HL-60 (cell line): ENCODE measurements around the gene GRK2.
A peak's percentile ranks its signal among the peaks of the same experiment; 100 is the strongest.

Experiments
- DNase-seq, 2 experiments: peaks; one replicate each; pipeline ENCODE4 v3.0.0-alpha.2; 2010 to 2020; ENCODE audit warnings: low read depth in 1 of 2, low spot score in 1 of 2
- H3K27ac ChIP-seq: fragments of 250-450 bp; sonication (Bioruptor Pico); replicated peaks from 2 replicates; pipeline ENCODE4 v1.5.1; 2020; ENCODE audit warnings: mild to moderate bottlenecking, moderate library complexity
- H3K27me3 ChIP-seq: fragments of 250-450 bp; sonication (Bioruptor Pico); 2 replicates; pipeline ENCODE4 v1.5.1; 2021; ENCODE audit warnings: mild to moderate bottlenecking, moderate library complexity; ENCODE audit not compliant: insufficient read depth, poor library complexity, severe bottlenecking
- H3K4me3 ChIP-seq: replicated peaks from 2 replicates; pipeline ENCODE4 v1.5.1; 2011; ENCODE audit warnings: mild to moderate bottlenecking, control low read depth, low read length; ENCODE audit not compliant: insufficient read depth
- GABPA ChIP-seq: IDR thresholded peaks from 2 replicates; pipeline ENCODE4 v1.6.1; 2012; ENCODE audit warnings: low read depth
- POLR2AphosphoS5 ChIP-seq: IDR thresholded peaks from 2 replicates; pipeline ENCODE4 v1.6.1; 2012; ENCODE audit warnings: low read depth
- REST ChIP-seq: IDR thresholded peaks from 2 replicates; pipeline ENCODE4 v1.6.1; 2012; ENCODE audit warnings: low read depth; ENCODE audit not compliant: insufficient replicate concordance
- SPI1 ChIP-seq: IDR thresholded peaks from 2 replicates; pipeline ENCODE4 v1.6.1; 2012; ENCODE audit warnings: low read depth, mild to moderate bottlenecking, borderline replicate concordance
- TF ChIP-seq, protein P1 (sequence below): IDR thresholded peaks from one replicate; pipeline ENCODE4 v1.5.1; 2011; ENCODE audit warnings: low read length, control low read depth, inconsistent platforms; ENCODE audit not compliant: insufficient read depth

The GRK2 gene

GRCh38 chr11:67312187-67313021 lies 46.1 kb downstream of the GRK2 start:
- peak overlapping the region; percentile 18 for H3K27ac ChIP-seq
- no peak overlapping the region for H3K4me3 ChIP-seq
- TF ChIP-seq, protein P1, sequence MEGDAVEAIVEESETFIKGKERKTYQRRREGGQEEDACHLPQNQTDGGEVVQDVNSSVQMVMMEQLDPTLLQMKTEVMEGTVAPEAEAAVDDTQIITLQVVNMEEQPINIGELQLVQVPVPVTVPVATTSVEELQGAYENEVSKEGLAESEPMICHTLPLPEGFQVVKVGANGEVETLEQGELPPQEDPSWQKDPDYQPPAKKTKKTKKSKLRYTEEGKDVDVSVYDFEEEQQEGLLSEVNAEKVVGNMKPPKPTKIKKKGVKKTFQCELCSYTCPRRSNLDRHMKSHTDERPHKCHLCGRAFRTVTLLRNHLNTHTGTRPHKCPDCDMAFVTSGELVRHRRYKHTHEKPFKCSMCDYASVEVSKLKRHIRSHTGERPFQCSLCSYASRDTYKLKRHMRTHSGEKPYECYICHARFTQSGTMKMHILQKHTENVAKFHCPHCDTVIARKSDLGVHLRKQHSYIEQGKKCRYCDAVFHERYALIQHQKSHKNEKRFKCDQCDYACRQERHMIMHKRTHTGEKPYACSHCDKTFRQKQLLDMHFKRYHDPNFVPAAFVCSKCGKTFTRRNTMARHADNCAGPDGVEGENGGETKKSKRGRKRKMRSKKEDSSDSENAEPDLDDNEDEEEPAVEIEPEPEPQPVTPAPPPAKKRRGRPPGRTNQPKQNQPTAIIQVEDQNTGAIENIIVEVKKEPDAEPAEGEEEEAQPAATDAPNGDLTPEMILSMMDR: no peak
- TF ChIP-seq POLR2AphosphoS5 (peak; percentile 63; the same call in 1 of the 2 replicates), SPI1 (peak; percentile 93), GABPA (no peak), REST (no peak)
- peak; percentile 82 to 86 for DNase-seq
- H3K27me3 ChIP-seq: no peaks in the 10 kb centered on the region

DNA sequence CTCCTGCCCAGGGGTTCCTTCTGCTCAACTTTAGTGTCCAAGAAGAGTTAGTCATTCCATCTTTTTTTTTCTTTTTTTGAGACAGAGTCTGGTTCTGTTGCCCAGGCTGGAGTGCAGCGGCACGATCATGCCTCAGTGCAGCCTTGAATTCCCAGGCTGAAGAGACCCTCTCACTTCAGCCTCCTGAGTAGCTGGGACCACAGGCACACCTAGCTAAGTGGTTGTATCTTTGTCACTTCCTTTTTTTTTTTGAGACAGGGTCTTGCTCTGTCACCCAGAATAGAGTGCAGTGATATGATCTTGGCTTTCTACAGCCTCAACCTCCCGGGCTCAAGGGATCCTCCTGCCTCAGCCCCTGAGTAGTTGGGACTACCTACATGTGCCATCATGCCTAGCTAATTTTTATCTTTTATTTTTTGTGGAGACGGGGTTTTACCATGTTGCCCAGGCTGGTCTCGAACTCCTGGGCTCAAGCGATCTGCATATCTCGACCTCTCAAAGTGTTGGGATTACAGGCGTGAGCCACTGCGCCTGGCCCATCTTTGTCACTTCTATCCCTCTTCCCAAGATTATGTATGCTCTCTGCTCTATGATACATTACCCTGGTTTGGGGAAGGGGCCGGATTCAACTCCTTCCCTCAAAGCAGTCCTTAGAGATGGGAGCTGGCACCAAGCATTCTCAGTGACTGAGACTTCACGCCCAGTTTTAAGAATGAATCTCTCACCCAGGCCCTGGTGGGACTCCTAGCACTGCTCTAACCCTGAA lies 47.0 kb downstream of the GRK2 start:
- Histone ChIP-seq H3K27me3 (no peaks in the 10 kb centered on the region), H3K4me3 (no peak overlapping the region), H3K27ac (peak overlapping the region; percentile 18)
- TF ChIP-seq GABPA (no peak), SPI1 (peak; percentile 68; the same call in 1 of the 2 replicates)
- no peak for DNase-seq

DNA sequence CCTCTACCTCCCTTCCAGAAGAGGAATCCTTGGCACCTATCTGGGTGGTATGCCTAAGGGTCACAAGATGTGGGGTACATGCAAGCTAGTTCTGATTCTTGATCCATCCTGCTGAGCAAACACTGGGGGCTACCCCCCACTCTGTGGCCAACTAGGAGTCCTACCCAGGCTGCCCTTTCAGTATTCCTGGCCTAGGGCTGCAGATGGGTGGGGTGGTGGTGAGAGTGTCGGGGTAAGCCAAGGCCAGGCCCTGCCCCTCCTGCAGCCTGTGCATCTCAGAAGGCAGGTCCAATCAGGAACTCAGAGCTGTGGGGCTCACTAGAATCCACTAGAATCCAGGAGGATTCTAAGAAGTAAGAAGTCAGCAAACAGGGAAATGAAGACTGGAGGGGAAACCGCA lies 47.9 kb downstream of the GRK2 start:
- Histone ChIP-seq H3K27me3 (no peaks in the 10 kb centered on the region), H3K27ac (no peak overlapping the region), H3K4me3 (no peak overlapping the region)
- no peak for DNase-seq
- TF ChIP-seq, protein P1: no peak
- TF ChIP-seq GABPA (no peak), POLR2AphosphoS5 (no peak)

GRCh38 chr11:67315325-67315909 lies 49.1 kb downstream of the GRK2 start:
- TF ChIP-seq GABPA: no peak
- TF ChIP-seq, protein P1: no peak
- TF ChIP-seq SPI1: no peak
- no peak for TF ChIP-seq POLR2AphosphoS5
- TF ChIP-seq REST: no peak

More at GRCh38 chr11:67315325-67315909, 49.1 kb downstream of the GRK2 start:
- DNase-seq: no peak
- H3K4me3 ChIP-seq: no peak overlapping the region
- H3K27me3 ChIP-seq: no peaks in the 10 kb centered on the region
- no peak overlapping the region for H3K27ac ChIP-seq
